ENCODE results near the gene CSTPP1.

CSTPP1 gene

DNA sequence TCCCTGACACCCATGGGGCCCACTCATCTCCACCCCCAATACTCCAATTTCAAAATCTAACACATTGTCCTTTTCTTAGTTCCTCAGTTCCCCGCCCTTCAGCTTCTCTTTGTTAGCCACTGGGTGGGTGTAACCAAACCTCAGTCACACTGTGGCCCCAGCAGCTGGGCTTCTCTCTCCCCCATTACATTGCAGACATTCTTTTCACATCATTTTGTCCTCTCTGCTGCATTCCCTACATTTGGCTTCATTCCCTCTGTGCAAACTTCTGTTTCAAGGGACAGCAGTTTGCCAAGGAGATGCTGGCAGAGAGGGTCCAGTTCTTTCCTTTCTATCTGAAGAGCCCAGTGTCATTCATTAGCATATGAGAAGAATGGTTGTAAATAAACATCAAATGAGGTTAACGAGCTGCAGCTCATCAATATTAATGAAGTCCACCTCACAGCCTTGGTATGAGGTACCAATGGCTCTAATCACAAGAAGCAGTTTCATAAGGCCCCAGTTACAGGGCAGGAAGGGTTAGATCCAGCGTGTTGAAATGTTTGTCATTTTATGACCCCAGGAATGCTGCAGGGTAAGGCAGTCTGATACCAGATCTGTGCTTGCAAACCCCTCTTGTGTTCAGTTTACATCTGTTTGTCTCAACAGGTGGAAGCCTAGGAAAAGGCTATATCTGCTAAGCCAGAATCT is 167.8 kb downstream of the CSTPP1 start:
- Histone ChIP-seq H3K9me3 (ENCODE audit: insufficient read depth, low read depth, low read length) (no peaks in the 10 kb centered on the region), H3K9ac (ENCODE audit: low read length) (no peak overlapping the region), H2BK12ac (ENCODE audit: low read length) (no peak overlapping the region), H3K18ac (ENCODE audit: low read length) (no peak overlapping the region), H4K12ac (ENCODE audit: low read depth, low read length) (no peak overlapping the region), H2AFZ (ENCODE audit: insufficient read depth, low read length, poor library complexity) (no peak overlapping the region), H3K4me1 (ENCODE audit: control insufficient read depth in 1 of 2, insufficient read depth in 2 of 2, low read length in 2 of 2) (peaks cover 2 to 12% of the 10 kb centered on the region in 2 experiments), H2BK120ac (ENCODE audit: insufficient read depth, low read length, poor library complexity) (no peak overlapping the region), H3K4me3 (ENCODE audit: low read depth, low read length) (no peak overlapping the region), H3K14ac (ENCODE audit: low read length) (no peak overlapping the region), H3K79me1 (ENCODE audit: low read length) (no peaks in the 10 kb centered on the region), H2BK5ac (ENCODE audit: low read depth, low read length, poor library complexity) (no peak overlapping the region), H3K4ac (ENCODE audit: low read depth, low read length) (no peak overlapping the region), H4K8ac (ENCODE audit: low read depth, low read length) (no peak overlapping the region), H4K91ac (ENCODE audit: low read depth, low read length) (no peak overlapping the region), H3K27me3 (ENCODE audit: insufficient read depth, low read length) (no peaks in the 10 kb centered on the region), H2AK5ac (ENCODE audit: low read length) (no peak overlapping the region), H3K27ac (ENCODE audit: low read depth, low read length) (peak overlapping the region; percentile 56), H3K23ac (ENCODE audit: low read length) (no peak overlapping the region), H3K4me2 (ENCODE audit: low read length) (peak overlapping the region; percentile 32), H3K36me3 (ENCODE audit: control insufficient read depth in 1 of 2, insufficient read depth in 2 of 2, low read length in 2 of 2) (no peaks in the 10 kb centered on the region), H3K79me2 (ENCODE audit: control insufficient read depth, insufficient read depth, low read length, poor library complexity) (no peaks in the 10 kb centered on the region)
- DNase-seq, result peak in 1 of 2 donors; percentile 9
- WGBS (ENCODE audit: extremely low coverage, insufficient coverage, insufficient read length), result no CpG with 5 or more reads among the region's 3 CpGs

DNA sequence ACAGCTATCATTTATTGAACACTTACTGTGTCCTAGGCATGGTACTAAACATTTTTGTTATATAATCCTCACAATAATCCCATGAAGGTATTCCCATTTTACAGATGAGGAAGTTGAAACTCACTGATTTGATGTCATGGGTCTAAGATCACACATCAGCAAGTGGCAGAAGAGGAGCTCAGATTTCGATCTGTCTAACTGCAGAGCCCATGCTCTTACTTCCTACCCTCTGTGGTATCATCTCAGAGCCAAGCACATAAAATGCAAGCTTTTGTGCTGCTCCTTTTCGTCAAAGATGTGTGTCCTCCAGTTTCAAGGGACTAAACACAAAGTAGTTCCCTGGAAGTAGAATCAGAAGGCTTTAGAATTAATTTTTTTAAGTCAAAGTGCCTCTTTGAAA is 169.0 kb downstream of the CSTPP1 start:
- no peak overlapping the region for H3K4me3 ChIP-seq (ENCODE audit: low read depth, low read length)
- no peak overlapping the region for H4K91ac ChIP-seq (ENCODE audit: low read depth, low read length)
- no peak overlapping the region for H3K9ac ChIP-seq (ENCODE audit: low read length)
- H3K4me2 ChIP-seq (ENCODE audit: low read length), result no peak overlapping the region
- H3K14ac ChIP-seq (ENCODE audit: low read length), result no peak overlapping the region
- H3K27me3 ChIP-seq (ENCODE audit: insufficient read depth, low read length), result no peaks in the 10 kb centered on the region
- H3K4me1 ChIP-seq (ENCODE audit: control insufficient read depth in 1 of 2, insufficient read depth in 2 of 2, low read length in 2 of 2), result peaks cover 2 to 16% of the 10 kb centered on the region in 2 experiments
- H2AFZ ChIP-seq (ENCODE audit: insufficient read depth, low read length, poor library complexity), result no peak overlapping the region
- H3K18ac ChIP-seq (ENCODE audit: low read length), result no peak overlapping the region
- H2BK120ac ChIP-seq (ENCODE audit: insufficient read depth, low read length, poor library complexity), result no peak overlapping the region
- no peak overlapping the region for H2BK12ac ChIP-seq (ENCODE audit: low read length)
- H3K79me1 ChIP-seq (ENCODE audit: low read length), result no peaks in the 10 kb centered on the region
- H3K4ac ChIP-seq (ENCODE audit: low read depth, low read length), result no peak overlapping the region
- H4K12ac ChIP-seq (ENCODE audit: low read depth, low read length), result no peak overlapping the region
- no peak overlapping the region for H3K23ac ChIP-seq (ENCODE audit: low read length)
- no peak overlapping the region for H2BK5ac ChIP-seq (ENCODE audit: low read depth, low read length, poor library complexity)
- H4K8ac ChIP-seq (ENCODE audit: low read depth, low read length), result no peak overlapping the region
- WGBS (ENCODE audit: extremely low coverage, insufficient coverage, insufficient read length), result no CpG with 5 or more reads among the region's 2 CpGs
- H2AK5ac ChIP-seq (ENCODE audit: low read length), result no peak overlapping the region
- H3K36me3 ChIP-seq (ENCODE audit: control insufficient read depth in 1 of 2, insufficient read depth in 2 of 2, low read length in 2 of 2), result no peaks in the 10 kb centered on the region
- DNase-seq, result no peak
- no peak overlapping the region for H3K27ac ChIP-seq (ENCODE audit: low read depth, low read length)
- H3K9me3 ChIP-seq (ENCODE audit: insufficient read depth, low read depth, low read length), result no peaks in the 10 kb centered on the region
- no peaks in the 10 kb centered on the region for H3K79me2 ChIP-seq (ENCODE audit: control insufficient read depth, insufficient read depth, low read length, poor library complexity)

DNA sequence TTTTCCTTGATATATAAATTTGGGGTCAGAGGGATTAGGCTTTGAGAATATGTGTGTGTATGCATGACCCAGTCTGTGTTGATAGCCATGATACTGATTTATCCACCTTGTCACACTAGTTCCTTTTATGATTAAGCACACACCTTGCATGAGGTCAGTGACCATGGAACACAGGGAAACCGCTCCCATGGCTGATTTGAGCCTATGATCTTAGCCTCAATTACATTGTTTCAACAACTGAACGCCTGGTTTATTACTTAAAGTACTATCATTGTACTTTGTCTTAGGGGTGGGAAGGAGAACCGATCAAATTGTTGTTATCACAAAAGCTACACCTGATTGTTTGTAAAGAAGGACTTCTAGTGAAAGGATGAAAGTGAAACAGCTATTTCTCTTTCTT is 169.4 kb downstream of the CSTPP1 start:
- Histone ChIP-seq H4K91ac (ENCODE audit: low read depth, low read length) (no peak overlapping the region), H2AK5ac (ENCODE audit: low read length) (no peak overlapping the region), H3K79me1 (ENCODE audit: low read length) (no peaks in the 10 kb centered on the region), H2BK12ac (ENCODE audit: low read length) (no peak overlapping the region), H3K18ac (ENCODE audit: low read length) (no peak overlapping the region), H3K23ac (ENCODE audit: low read length) (no peak overlapping the region), H3K36me3 (ENCODE audit: control insufficient read depth in 1 of 2, insufficient read depth in 2 of 2, low read length in 2 of 2) (no peaks in the 10 kb centered on the region), H3K9ac (ENCODE audit: low read length) (no peak overlapping the region), H3K4me2 (ENCODE audit: low read length) (no peak overlapping the region), H3K4me1 (ENCODE audit: control insufficient read depth in 1 of 2, insufficient read depth in 2 of 2, low read length in 2 of 2) (peaks cover 2 to 16% of the 10 kb centered on the region in 2 experiments), H2BK120ac (ENCODE audit: insufficient read depth, low read length, poor library complexity) (no peak overlapping the region), H2BK5ac (ENCODE audit: low read depth, low read length, poor library complexity) (no peak overlapping the region), H4K8ac (ENCODE audit: low read depth, low read length) (no peak overlapping the region), H3K27ac (ENCODE audit: low read depth, low read length) (no peak overlapping the region), H3K79me2 (ENCODE audit: control insufficient read depth, insufficient read depth, low read length, poor library complexity) (no peaks in the 10 kb centered on the region), H2AFZ (ENCODE audit: insufficient read depth, low read length, poor library complexity) (no peak overlapping the region), H3K27me3 (ENCODE audit: insufficient read depth, low read length) (no peaks in the 10 kb centered on the region), H3K9me3 (ENCODE audit: insufficient read depth, low read depth, low read length) (no peaks in the 10 kb centered on the region), H4K12ac (ENCODE audit: low read depth, low read length) (no peak overlapping the region), H3K4me3 (ENCODE audit: low read depth, low read length) (no peak overlapping the region), H3K4ac (ENCODE audit: low read depth, low read length) (no peak overlapping the region), H3K14ac (ENCODE audit: low read length) (no peak overlapping the region)
- WGBS (ENCODE audit: extremely low coverage, insufficient coverage, insufficient read length), result no CpG with 5 or more reads among the region's 3 CpGs
- DNase-seq, result no peak

DNA sequence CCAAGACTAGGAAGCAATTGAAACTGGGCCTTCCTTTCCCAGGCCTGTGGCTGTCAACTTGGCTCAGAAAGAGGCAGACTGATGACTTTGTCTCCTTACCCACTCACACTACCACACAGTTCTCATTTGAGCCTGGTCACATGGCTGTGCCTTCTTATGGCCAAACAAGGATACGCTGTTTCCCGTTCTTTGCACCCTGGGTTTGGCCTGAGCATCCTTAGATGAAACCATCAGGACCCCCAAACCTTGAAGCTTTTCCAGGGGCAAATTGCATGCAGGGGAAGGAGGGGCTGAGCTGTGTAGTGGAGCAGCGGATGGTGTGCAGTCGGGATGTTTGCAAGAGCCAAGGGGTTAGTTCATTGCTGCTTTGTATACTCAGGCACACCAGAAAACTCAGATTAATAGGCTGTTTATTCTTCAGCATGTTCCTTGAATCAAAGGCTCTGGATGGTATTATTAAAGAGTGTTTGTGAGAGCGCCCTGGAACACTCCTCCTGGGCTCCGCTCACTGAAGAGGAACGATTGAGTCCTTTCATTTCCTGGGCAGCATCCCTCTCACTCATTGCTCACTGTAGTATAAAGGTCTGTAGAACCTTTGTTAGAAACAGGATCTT is 170.3 kb downstream of the CSTPP1 start:
- Histone ChIP-seq H3K36me3 (ENCODE audit: control insufficient read depth in 1 of 2, insufficient read depth in 2 of 2, low read length in 2 of 2) (no peaks in the 10 kb centered on the region), H4K91ac (ENCODE audit: low read depth, low read length) (no peak overlapping the region), H3K79me1 (ENCODE audit: low read length) (no peaks in the 10 kb centered on the region), H3K18ac (ENCODE audit: low read length) (no peak overlapping the region), H3K4me2 (ENCODE audit: low read length) (no peak overlapping the region), H3K14ac (ENCODE audit: low read length) (no peak overlapping the region), H3K4me1 (ENCODE audit: control insufficient read depth in 1 of 2, insufficient read depth in 2 of 2, low read length in 2 of 2) (peaks cover 2 to 16% of the 10 kb centered on the region in 2 experiments), H3K27ac (ENCODE audit: low read depth, low read length) (no peak overlapping the region), H3K23ac (ENCODE audit: low read length) (no peak overlapping the region), H4K12ac (ENCODE audit: low read depth, low read length) (no peak overlapping the region), H4K8ac (ENCODE audit: low read depth, low read length) (no peak overlapping the region), H2BK12ac (ENCODE audit: low read length) (no peak overlapping the region), H3K9me3 (ENCODE audit: insufficient read depth, low read depth, low read length) (no peaks in the 10 kb centered on the region), H3K4me3 (ENCODE audit: low read depth, low read length) (no peak overlapping the region), H3K4ac (ENCODE audit: low read depth, low read length) (no peak overlapping the region), H3K79me2 (ENCODE audit: control insufficient read depth, insufficient read depth, low read length, poor library complexity) (no peaks in the 10 kb centered on the region), H2AK5ac (ENCODE audit: low read length) (no peak overlapping the region), H2BK120ac (ENCODE audit: insufficient read depth, low read length, poor library complexity) (no peak overlapping the region), H3K9ac (ENCODE audit: low read length) (no peak overlapping the region), H3K27me3 (ENCODE audit: insufficient read depth, low read length) (no peaks in the 10 kb centered on the region), H2BK5ac (ENCODE audit: low read depth, low read length, poor library complexity) (no peak overlapping the region), H2AFZ (ENCODE audit: insufficient read depth, low read length, poor library complexity) (no peak overlapping the region)
- WGBS (ENCODE audit: extremely low coverage, insufficient coverage, insufficient read length), result no CpG with 5 or more reads among the region's 7 CpGs
- no peak for DNase-seq
